Hippocampal formation (tissue), 2 donors: ENCODE results near the gene MEX3A.
"Not testable (repeated sequence)": the region's sequence is repeated elsewhere in the genome, so short reads cannot be mapped to it uniquely, and the experiment has no call there.

ENCODE experiments used
- DNase-seq, 2 donors: peaks; one replicate each; lab custom pipeline; 2025; lab: John Stamatoyannopoulos, UW

Gene MEX3A

GRCh38 chr1:156054500-156055280, 27.6 kb downstream of the MEX3A start, which contains the start of gene LAMTOR2:
Gene LAMTOR2, plus strand, starts transcription at chr1:156054782. Its CDS starts 108 bp downstream, at chr1:156054890.
- peak; percentile 98 to 99 for DNase-seq

- DNase-seq = peak; percentile 88 to 91
Measured at GRCh38 chr1:156053768-156054499, 28.3 kb downstream of the MEX3A start, which contains the start of gene UBQLN4. Gene UBQLN4, minus strand, starts transcription at chr1:156053798. Its CDS starts 97 bp downstream, at chr1:156053701.

- DNase-seq = peak in 1 of 2 donors; percentile 44
Measured at GRCh38 chr1:156052862-156053767, 29.1 kb downstream of the MEX3A start.

GRCh38 chr1:156051011-156051725, 31.1 kb downstream of the MEX3A start:
- no peak for DNase-seq

- peak; percentile 23 to 64 for DNase-seq
Measured at GRCh38 chr1:156050376-156050775, 31.9 kb downstream of the MEX3A start.

- no peak for DNase-seq
Measured at GRCh38 chr1:156048663-156049258, 33.5 kb downstream of the MEX3A start.

GRCh38 chr1:156045076-156045475, 37.2 kb downstream of the MEX3A start:
- no peak for DNase-seq

GRCh38 chr1:156042828-156043227, 39.4 kb downstream of the MEX3A start:
- DNase-seq = no peak

- DNase-seq = not testable (repeated sequence)
Measured at GRCh38 chr1:156034991-156035390, 47.3 kb downstream of the MEX3A start.

- no peak for DNase-seq
Measured at GRCh38 chr1:156033011-156033410, 49.3 kb downstream of the MEX3A start.

- no peak for DNase-seq
Measured at GRCh38 chr1:156026588-156026987, 55.7 kb downstream of the MEX3A start.

- DNase-seq = no peak
Measured at GRCh38 chr1:156025876-156026275, 56.4 kb downstream of the MEX3A start.

GRCh38 chr1:156024801-156025200, 57.5 kb downstream of the MEX3A start:
- no peak for DNase-seq
